Mesothelial cell of epicardium (in vitro differentiated cells): ENCODE results near the gene TAF5L. TPM values are rescaled to one million over a fixed set of nuclear protein-coding genes. Genes with fewer than 3 reads are reported as not detected.

Experiments
- DNase-seq, 2 experiments: peaks; one replicate each; pipeline ENCODE4 v3.0.0; 2021; ENCODE audit warnings: low spot score in 2 of 2; ENCODE audit not compliant: unreplicated experiment in 2 of 2
- H3K27ac Mint-ChIP-seq: 2 replicates; pipeline ENCODE4 v1.8.0; 2021; ENCODE audit warnings: mixed read lengths
- H3K27me3 Mint-ChIP-seq: 2 replicates; pipeline ENCODE4 v1.8.0; 2021; ENCODE audit warnings: low read depth, mixed read lengths
- H3K36me3 Mint-ChIP-seq: 2 replicates; pipeline ENCODE4 v1.8.0; 2021; ENCODE audit warnings: mixed read lengths
- H3K4me1 Mint-ChIP-seq: 2 replicates; pipeline ENCODE4 v1.8.0; 2021; ENCODE audit warnings: mixed read lengths
- H3K4me3 Mint-ChIP-seq: 2 replicates; pipeline ENCODE4 v1.8.0; 2021; ENCODE audit warnings: mild to moderate bottlenecking, moderate library complexity, mixed read lengths
- H3K9me3 Mint-ChIP-seq: 2 replicates; pipeline ENCODE4 v1.8.0; 2021; ENCODE audit warnings: mixed read lengths
- CTCF ChIP-seq: fragments of 200-600 bp; sonication (generic); IDR thresholded peaks from one replicate; pipeline ENCODE4 v1.5.0; 2021; ENCODE audit warnings: antibody characterized with exemption; ENCODE audit not compliant: unreplicated experiment
- total RNA-seq: library from RNA; stranded (reverse); gene quantifications from 3 replicates; pipeline ENCODE4 v1.2.1, GENCODE V29; 2021

TAF5L gene
- total RNA-seq, 1 donor from 2014 or later: 20.9 TPM

- H3K4me3 Mint-ChIP-seq: no peak overlapping the region
Observed at GRCh38 chr1:229582715-229583114, 43.2 kb downstream of the TAF5L start.

GRCh38 chr1:229582011-229582694, 43.8 kb downstream of the TAF5L start:
- Mint-ChIP-seq H3K27me3 (no peaks in the 10 kb centered on the region), H3K9me3 (no peaks in the 10 kb centered on the region), H3K27ac (no peak overlapping the region), H3K4me1 (peaks cover 16% of the 10 kb centered on the region), H3K4me3 (no peak overlapping the region), H3K36me3 (no peaks in the 10 kb centered on the region)
- no peak for DNase-seq
- TF ChIP-seq CTCF: no peak

More at GRCh38 chr1:229582715-229583114, 43.2 kb downstream of the TAF5L start:
- H3K36me3 Mint-ChIP-seq: no peaks in the 10 kb centered on the region
- H3K27ac Mint-ChIP-seq: no peak overlapping the region
- H3K27me3 Mint-ChIP-seq: no peaks in the 10 kb centered on the region
- no peaks in the 10 kb centered on the region for H3K9me3 Mint-ChIP-seq
- no peak for TF ChIP-seq CTCF
- H3K4me1 Mint-ChIP-seq: peaks cover 16% of the 10 kb centered on the region
- DNase-seq: no peak

- no peak for DNase-seq
- Mint-ChIP-seq H3K36me3 (no peaks in the 10 kb centered on the region), H3K27me3 (no peaks in the 10 kb centered on the region), H3K27ac (no peak overlapping the region), H3K4me3 (no peak overlapping the region), H3K4me1 (peaks cover 16% of the 10 kb centered on the region), H3K9me3 (no peaks in the 10 kb centered on the region)
- TF ChIP-seq CTCF: no peak
Observed at GRCh38 chr1:229581485-229581884, 44.4 kb downstream of the TAF5L start.

GRCh38 chr1:229579059-229579673, 46.8 kb downstream of the TAF5L start:
- H3K9me3 Mint-ChIP-seq: no peaks in the 10 kb centered on the region
- no peaks in the 10 kb centered on the region for H3K27me3 Mint-ChIP-seq
- DNase-seq: peak in 1 of 2 experiments; percentile 40
- TF ChIP-seq CTCF: no peak
- peak overlapping the region; percentile 76 for H3K27ac Mint-ChIP-seq
- peak overlapping the region; percentile 5 for H3K4me3 Mint-ChIP-seq
- H3K4me1 Mint-ChIP-seq: peaks cover 16% of the 10 kb centered on the region
- H3K36me3 Mint-ChIP-seq: no peaks in the 10 kb centered on the region

GRCh38 chr1:229578168-229579058, 47.5 kb downstream of the TAF5L start:
- DNase-seq: no peak
- Mint-ChIP-seq H3K36me3 (no peaks in the 10 kb centered on the region), H3K27ac (peak overlapping the region; percentile 76), H3K4me1 (peaks cover 16% of the 10 kb centered on the region), H3K27me3 (no peaks in the 10 kb centered on the region), H3K9me3 (no peaks in the 10 kb centered on the region), H3K4me3 (no peak overlapping the region)
- no peak for TF ChIP-seq CTCF
